22Rv1 (cell line): Measurements from ENCODE around the gene LAMB1.

ENCODE experiments used
- ZFX ChIP-seq: fragments of 450-650 bp; IDR thresholded peaks from 2 replicates; pipeline ENCODE4 v1.6.1; 2017; ENCODE audit warnings: antibody characterized with exemption, borderline replicate concordance
- TF ChIP-seq, protein P1 (sequence below): fragments of 450-650 bp; IDR thresholded peaks from 2 replicates; pipeline ENCODE4 v1.5.1; 2017; ENCODE audit warnings: mild to moderate bottlenecking

DNA sequence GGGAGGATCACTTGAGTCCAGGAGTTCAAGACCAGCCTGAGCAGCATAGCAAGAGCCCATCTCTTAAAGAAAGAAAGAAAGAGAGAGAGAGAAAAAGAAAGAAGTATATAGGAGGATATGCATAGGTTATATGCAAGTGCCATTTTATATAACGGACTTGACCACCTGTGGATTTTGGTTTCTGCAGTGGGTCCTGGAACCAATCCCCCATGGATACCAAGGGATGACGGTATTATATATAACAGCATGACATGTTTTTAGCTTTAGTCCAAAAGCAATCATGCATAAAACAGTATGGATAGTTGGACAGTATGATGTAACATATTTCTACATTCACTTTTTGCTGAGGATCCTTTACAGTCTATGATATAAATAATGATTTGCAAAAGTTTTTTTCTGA lies 66.6 kb downstream of the LAMB1 start:
- TF ChIP-seq, protein P1, sequence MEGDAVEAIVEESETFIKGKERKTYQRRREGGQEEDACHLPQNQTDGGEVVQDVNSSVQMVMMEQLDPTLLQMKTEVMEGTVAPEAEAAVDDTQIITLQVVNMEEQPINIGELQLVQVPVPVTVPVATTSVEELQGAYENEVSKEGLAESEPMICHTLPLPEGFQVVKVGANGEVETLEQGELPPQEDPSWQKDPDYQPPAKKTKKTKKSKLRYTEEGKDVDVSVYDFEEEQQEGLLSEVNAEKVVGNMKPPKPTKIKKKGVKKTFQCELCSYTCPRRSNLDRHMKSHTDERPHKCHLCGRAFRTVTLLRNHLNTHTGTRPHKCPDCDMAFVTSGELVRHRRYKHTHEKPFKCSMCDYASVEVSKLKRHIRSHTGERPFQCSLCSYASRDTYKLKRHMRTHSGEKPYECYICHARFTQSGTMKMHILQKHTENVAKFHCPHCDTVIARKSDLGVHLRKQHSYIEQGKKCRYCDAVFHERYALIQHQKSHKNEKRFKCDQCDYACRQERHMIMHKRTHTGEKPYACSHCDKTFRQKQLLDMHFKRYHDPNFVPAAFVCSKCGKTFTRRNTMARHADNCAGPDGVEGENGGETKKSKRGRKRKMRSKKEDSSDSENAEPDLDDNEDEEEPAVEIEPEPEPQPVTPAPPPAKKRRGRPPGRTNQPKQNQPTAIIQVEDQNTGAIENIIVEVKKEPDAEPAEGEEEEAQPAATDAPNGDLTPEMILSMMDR, result no peak
- no peak for TF ChIP-seq ZFX
